H9 (cell line): ENCODE data around the gene MCM3. TPM values are rescaled to one million over a fixed set of nuclear protein-coding genes. Genes with fewer than 3 reads are reported as not detected.

Source experiments
- DNase-seq: peaks from one replicate; pipeline ENCODE4 v3.0.0-alpha.2; 2017
- H2AFZ ChIP-seq: one replicate; pipeline ENCODE4 v1.6.1; 2013; ENCODE audit warnings: mild to moderate bottlenecking, low read length, control low read depth, moderate library complexity
- H2AK5ac ChIP-seq: 2 replicates; pipeline ENCODE4 v1.6.1; 2013; ENCODE audit warnings: low read length, control low read depth, mixed read lengths; ENCODE audit not compliant: insufficient read length
- H2BK120ac ChIP-seq: one replicate; pipeline ENCODE4 v1.6.1; 2013; ENCODE audit warnings: low read depth, mild to moderate bottlenecking, low read length, control low read depth, inconsistent platforms; ENCODE audit not compliant: poor library complexity, severe bottlenecking
- H2BK12ac ChIP-seq: 2 replicates; pipeline ENCODE4 v1.6.1; 2013; ENCODE audit warnings: low read length, control low read depth, mixed read lengths, low read depth; ENCODE audit not compliant: insufficient read length
- H2BK15ac ChIP-seq: 2 replicates; pipeline ENCODE4 v1.6.1; 2013; ENCODE audit warnings: low read depth, low read length, control low read depth
- H2BK20ac ChIP-seq: one replicate; pipeline ENCODE4 v1.6.1; 2013; ENCODE audit warnings: low read depth, mild to moderate bottlenecking, low read length, control low read depth, inconsistent platforms; ENCODE audit not compliant: poor library complexity, severe bottlenecking
- H2BK5ac ChIP-seq: 2 replicates; pipeline ENCODE4 v1.6.1; 2013; ENCODE audit warnings: low read length, control low read depth, mixed read lengths; ENCODE audit not compliant: insufficient read length
- H3K14ac ChIP-seq: 2 replicates; pipeline ENCODE4 v1.6.1; 2013; ENCODE audit warnings: low read length, control low read depth; ENCODE audit not compliant: insufficient read depth
- H3K18ac ChIP-seq: 2 replicates; pipeline ENCODE4 v1.6.1; 2013; ENCODE audit warnings: low read depth, mild to moderate bottlenecking, mixed read lengths, low read length, control low read depth; ENCODE audit not compliant: insufficient read length
- H3K23ac ChIP-seq: 2 replicates; pipeline ENCODE4 v1.6.1; 2013; ENCODE audit warnings: low read length, control low read depth, mixed read lengths, low read depth; ENCODE audit not compliant: insufficient read length
- H3K23me2 ChIP-seq: 2 replicates; pipeline ENCODE4 v1.6.1; 2013; ENCODE audit warnings: low read depth, mild to moderate bottlenecking, mixed read lengths, low read length, control low read depth; ENCODE audit not compliant: insufficient read length, poor library complexity, severe bottlenecking
- H3K27ac ChIP-seq: 2 replicates; pipeline ENCODE4 v1.5.1; 2013; ENCODE audit warnings: low read length, control low read depth, mixed read lengths, low read depth; ENCODE audit not compliant: insufficient read length
- H3K27me3 ChIP-seq: 2 replicates; pipeline ENCODE4 v1.6.1; 2013; ENCODE audit warnings: low read length, control low read depth, inconsistent platforms; ENCODE audit not compliant: insufficient read depth
- H3K4ac ChIP-seq: 2 replicates; pipeline ENCODE4 v1.6.1; 2013; ENCODE audit warnings: low read depth, mild to moderate bottlenecking, control low read depth, inconsistent platforms, low read length, moderate library complexity
- H3K4me1 ChIP-seq: 2 replicates; pipeline ENCODE4 v1.6.1; 2013; ENCODE audit warnings: low read length, control low read depth, inconsistent platforms; ENCODE audit not compliant: insufficient read depth
- H3K4me2 ChIP-seq: 2 replicates; pipeline ENCODE4 v1.6.1; 2013; ENCODE audit warnings: low read length, control low read depth, mixed read lengths; ENCODE audit not compliant: insufficient read length, insufficient read depth
- H3K56ac ChIP-seq: 2 replicates; pipeline ENCODE4 v1.6.1; 2013; ENCODE audit warnings: low read depth, mild to moderate bottlenecking, mixed read lengths, low read length, control low read depth; ENCODE audit not compliant: insufficient read length
- H3K79me1 ChIP-seq: 2 replicates; pipeline ENCODE4 v1.6.1; 2013; ENCODE audit warnings: low read depth, mild to moderate bottlenecking, moderate library complexity, low read length, control low read depth, inconsistent platforms; ENCODE audit not compliant: insufficient read depth, poor library complexity, severe bottlenecking
- H3K79me2 ChIP-seq: 2 replicates; pipeline ENCODE4 v1.6.1; 2013; ENCODE audit warnings: low read length, control low read depth, inconsistent platforms; ENCODE audit not compliant: insufficient read depth
- H3K9ac ChIP-seq: 2 replicates; pipeline ENCODE4 v1.6.1; 2013; ENCODE audit warnings: low read length, control low read depth, mixed read lengths; ENCODE audit not compliant: insufficient read length; ENCODE audit errors: extremely low read depth
- H3K9me3 ChIP-seq: one replicate; pipeline ENCODE4 v1.6.1; 2013; ENCODE audit warnings: low read depth, low read length, inconsistent platforms; ENCODE audit not compliant: control insufficient read depth
- H3T11ph ChIP-seq: one replicate; pipeline ENCODE4 v1.6.1; 2013; ENCODE audit warnings: mild to moderate bottlenecking, low read length, control low read depth, inconsistent platforms
- H4K20me1 ChIP-seq: one replicate; pipeline ENCODE4 v1.6.1; 2013; ENCODE audit not compliant: control insufficient read depth, insufficient read length, insufficient read depth
- H4K5ac ChIP-seq: 2 replicates; pipeline ENCODE4 v1.6.1; 2013; ENCODE audit warnings: low read depth, mild to moderate bottlenecking, mixed read lengths, low read length, control low read depth; ENCODE audit not compliant: insufficient read length
- H4K8ac ChIP-seq: replicated peaks from 2 replicates; pipeline ENCODE4 v1.6.1; 2013; ENCODE audit warnings: low read length, control low read depth, mixed read lengths, low read depth; ENCODE audit not compliant: insufficient read length
- H4K91ac ChIP-seq: 2 replicates; pipeline ENCODE4 v1.6.1; 2013; ENCODE audit warnings: low read depth, mild to moderate bottlenecking, moderate library complexity, mixed read lengths, low read length, control low read depth; ENCODE audit not compliant: insufficient read length
- H3K27ac Mint-ChIP-seq, 3 experiments: 2 replicates in 2 of 3; 3 replicates in 1 of 3; pipeline ENCODE4 v1.8.0; 2020 to 2021; ENCODE audit warnings: mixed read lengths in 3 of 3, mild to moderate bottlenecking in 1 of 3, moderate library complexity in 1 of 3
- H3K27me3 Mint-ChIP-seq: 2 replicates; pipeline ENCODE4 v1.8.0; 2021; ENCODE audit warnings: low read depth, mild to moderate bottlenecking, moderate library complexity, mixed read lengths
- H3K36me3 Mint-ChIP-seq, 3 experiments: 2 replicates in 2 of 3; 3 replicates in 1 of 3; pipeline ENCODE4 v1.8.0; 2020 to 2021; ENCODE audit warnings: low read depth in 3 of 3, mixed read lengths in 3 of 3; ENCODE audit not compliant: insufficient read depth in 1 of 3
- H3K4me1 Mint-ChIP-seq, 2 experiments: 2 replicates each; pipeline ENCODE4 v1.8.0; 2020; ENCODE audit warnings: mixed read lengths in 2 of 2
- H3K4me3 Mint-ChIP-seq, 2 experiments: 2 replicates in 1 of 2; 3 replicates in 1 of 2; pipeline ENCODE4 v1.8.0; 2020 to 2021; ENCODE audit warnings: mild to moderate bottlenecking in 2 of 2, mixed read lengths in 2 of 2, moderate library complexity in 1 of 2
- H3K9me3 Mint-ChIP-seq, 2 experiments: 2 replicates in 1 of 2; 3 replicates in 1 of 2; pipeline ENCODE4 v1.8.0; 2020; ENCODE audit warnings: mild to moderate bottlenecking in 2 of 2, mixed read lengths in 2 of 2, moderate library complexity in 1 of 2
- WGBS: extraction: QIAGEN DNeasy Blood & Tissue Kit; methylation state at CpG from one replicate; pipeline ENCODE4 v1.1.7; 2013; ENCODE audit warnings: missing lambda C conversion rate, low lambda C conversion rate, mixed read lengths; ENCODE audit not compliant: insufficient read length; ENCODE audit errors: extremely low coverage; 5-methylcytosine and 5-hydroxymethylcytosine counted together
- total RNA-seq: library from RNA; stranded (reverse); gene quantifications from 2 replicates; pipeline ENCODE4 v1.2.1, GENCODE V29; 2021
- TF ChIP-seq, protein P1 (sequence below): fragments of 200-600 bp; sonication (generic); conservative IDR thresholded peaks from 3 replicates; pipeline ENCODE4 v1.8.0; 2021; ENCODE audit warnings: antibody characterized with exemption, mild to moderate bottlenecking

Gene MCM3
- total RNA-seq, 1 experiment from 2014 or later, result 252 TPM

- H3K56ac ChIP-seq, result no peak overlapping the region
- H3T11ph ChIP-seq, result no peak overlapping the region
- H3K4me1 Mint-ChIP-seq, result no peaks in the 10 kb centered on the region
Observed at GRCh38 chr6:52245425-52245824, 39.1 kb downstream of the MCM3 start.

More at GRCh38 chr6:52245425-52245824, 39.1 kb downstream of the MCM3 start:
- H3K27me3 Mint-ChIP-seq, result no peaks in the 10 kb centered on the region
- Histone ChIP-seq H2BK12ac (no peak overlapping the region), H2BK20ac (no peak overlapping the region), H2BK120ac (no peak overlapping the region), H3K27me3 (no peaks in the 10 kb centered on the region), H3K23ac (no peak overlapping the region), H3K18ac (no peak overlapping the region), H3K4me1 (no peaks in the 10 kb centered on the region), H4K5ac (no peak overlapping the region), H3K9me3 (no peaks in the 10 kb centered on the region), H3K23me2 (no peaks in the 10 kb centered on the region), H2AFZ (no peak overlapping the region), H3K79me2 (no peaks in the 10 kb centered on the region; the same call in 1 of the 2 replicates), H3K14ac (no peak overlapping the region), H3K9ac (no peak overlapping the region), H4K20me1 (no peaks in the 10 kb centered on the region), H3K4ac (no peak overlapping the region), H4K8ac (no peak overlapping the region), H4K91ac (no peak overlapping the region), H2AK5ac (no peak overlapping the region), H2BK5ac (no peak overlapping the region), H3K79me1 (no peaks in the 10 kb centered on the region), H3K4me2 (no peak overlapping the region), H3K27ac (no peak overlapping the region), H2BK15ac (no peak overlapping the region)
- H3K9me3 Mint-ChIP-seq, result no peaks in the 10 kb centered on the region; a peak in 2 of 5 replicates
- no peaks in the 10 kb centered on the region; a peak in 1 of 7 replicates for H3K36me3 Mint-ChIP-seq
- DNase-seq, result no peak
- no peak overlapping the region; a peak in 1 of 7 replicates for H3K27ac Mint-ChIP-seq
- TF ChIP-seq, protein P1, sequence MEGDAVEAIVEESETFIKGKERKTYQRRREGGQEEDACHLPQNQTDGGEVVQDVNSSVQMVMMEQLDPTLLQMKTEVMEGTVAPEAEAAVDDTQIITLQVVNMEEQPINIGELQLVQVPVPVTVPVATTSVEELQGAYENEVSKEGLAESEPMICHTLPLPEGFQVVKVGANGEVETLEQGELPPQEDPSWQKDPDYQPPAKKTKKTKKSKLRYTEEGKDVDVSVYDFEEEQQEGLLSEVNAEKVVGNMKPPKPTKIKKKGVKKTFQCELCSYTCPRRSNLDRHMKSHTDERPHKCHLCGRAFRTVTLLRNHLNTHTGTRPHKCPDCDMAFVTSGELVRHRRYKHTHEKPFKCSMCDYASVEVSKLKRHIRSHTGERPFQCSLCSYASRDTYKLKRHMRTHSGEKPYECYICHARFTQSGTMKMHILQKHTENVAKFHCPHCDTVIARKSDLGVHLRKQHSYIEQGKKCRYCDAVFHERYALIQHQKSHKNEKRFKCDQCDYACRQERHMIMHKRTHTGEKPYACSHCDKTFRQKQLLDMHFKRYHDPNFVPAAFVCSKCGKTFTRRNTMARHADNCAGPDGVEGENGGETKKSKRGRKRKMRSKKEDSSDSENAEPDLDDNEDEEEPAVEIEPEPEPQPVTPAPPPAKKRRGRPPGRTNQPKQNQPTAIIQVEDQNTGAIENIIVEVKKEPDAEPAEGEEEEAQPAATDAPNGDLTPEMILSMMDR, result no peak
- H3K4me3 Mint-ChIP-seq, result no peak overlapping the region
- WGBS, result no CpG with 5 or more reads among the region's 1 CpG
